ENCODE data around the gene LOXL1.

The LOXL1 gene

DNA sequence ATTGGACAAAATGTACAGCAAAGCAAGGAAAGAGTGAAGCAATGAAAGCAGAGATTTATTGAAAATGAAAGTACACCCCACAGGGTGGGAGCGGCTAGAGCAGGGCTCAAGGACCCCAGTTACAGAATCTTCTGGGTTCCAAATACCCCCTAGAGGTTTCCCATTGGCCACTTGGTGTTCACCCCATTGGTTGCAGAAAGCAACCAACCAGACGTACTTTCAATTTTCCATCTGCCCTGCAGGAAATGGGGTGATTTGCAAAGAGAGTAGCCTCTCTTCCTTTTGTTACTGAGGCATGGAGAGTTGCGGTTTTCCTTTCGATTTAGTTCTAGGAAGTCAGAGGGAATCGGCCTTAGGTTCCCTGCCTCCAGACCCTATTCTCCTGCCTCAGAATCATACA lies 70.7 kb downstream of the LOXL1 start:
- DNase-seq: no peak

DNA sequence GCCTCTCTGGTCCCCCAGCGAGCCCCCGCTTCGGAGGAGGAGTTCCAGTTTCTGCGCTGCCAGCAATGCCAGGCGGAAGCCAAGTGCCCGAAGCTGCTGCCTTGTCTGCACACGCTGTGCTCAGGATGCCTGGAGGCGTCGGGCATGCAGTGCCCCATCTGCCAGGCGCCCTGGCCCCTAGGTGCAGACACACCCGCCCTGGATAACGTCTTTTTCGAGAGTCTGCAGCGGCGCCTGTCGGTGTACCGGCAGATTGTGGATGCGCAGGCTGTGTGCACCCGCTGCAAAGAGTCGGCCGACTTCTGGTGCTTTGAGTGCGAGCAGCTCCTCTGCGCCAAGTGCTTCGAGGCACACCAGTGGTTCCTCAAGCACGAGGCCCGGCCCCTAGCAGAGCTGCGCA lies 71.7 kb downstream of the LOXL1 start:
- no peak for DNase-seq
